GM23338 (cell line): ENCODE results near the gene CS. TPM values are rescaled to one million over a fixed set of nuclear protein-coding genes. Genes with fewer than 3 reads are reported as not detected.

Source experiments
- ATAC-seq: fragments of 200-7000 bp; cut with Tn5 transposase; 3 replicates; pipeline ENCODE4 v1.9.1; 2020
- DNase-seq: peaks from one replicate; pipeline ENCODE4 v3.0.0-alpha.2; 2015; ENCODE audit warnings: low spot score
- H2AFZ ChIP-seq: fragments of 200-600 bp; sonication (generic); 2 replicates; pipeline ENCODE4 v1.8.0; 2016; ENCODE audit warnings: antibody characterized with exemption, mild to moderate bottlenecking, moderate library complexity
- H3F3A ChIP-seq: fragments of 200-600 bp; sonication (generic); replicated peaks from 2 replicates; pipeline ENCODE4 v1.8.0; 2017; ENCODE audit warnings: antibody characterized with exemption, mixed run types, low read depth
- H3K27ac ChIP-seq: fragments of 200-600 bp; sonication (generic); 2 replicates; pipeline ENCODE4 v1.6.1; 2016; ENCODE audit warnings: low read depth
- H3K27me3 ChIP-seq: fragments of 200-600 bp; sonication (generic); 2 replicates; pipeline ENCODE4 v1.8.0; 2016; ENCODE audit warnings: mild to moderate bottlenecking, mixed run types, moderate library complexity; ENCODE audit not compliant: insufficient read depth
- H3K36me3 ChIP-seq: fragments of 200-600 bp; sonication (generic); 2 replicates; pipeline ENCODE4 v1.8.0; 2016; ENCODE audit warnings: mild to moderate bottlenecking; ENCODE audit not compliant: insufficient read depth
- H3K4me1 ChIP-seq: fragments of 200-600 bp; sonication (generic); 2 replicates; pipeline ENCODE4 v1.8.0; 2016; ENCODE audit warnings: mild to moderate bottlenecking, moderate library complexity; ENCODE audit not compliant: insufficient read depth
- H3K4me2 ChIP-seq: fragments of 200-600 bp; sonication (generic); 2 replicates; pipeline ENCODE4 v1.7.1; 2017; ENCODE audit warnings: mixed run types
- H3K4me3 ChIP-seq: fragments of 200-600 bp; sonication (generic); 2 replicates; pipeline ENCODE4 v1.6.1; 2016; ENCODE audit warnings: mixed run types
- H3K79me2 ChIP-seq: fragments of 200-600 bp; sonication (generic); replicated peaks from 2 replicates; pipeline ENCODE4 v1.8.0; 2017; ENCODE audit warnings: mild to moderate bottlenecking; ENCODE audit not compliant: insufficient read depth
- H3K9me2 ChIP-seq: fragments of 200-600 bp; sonication (generic); 2 replicates; pipeline ENCODE4 v1.8.0; 2017; ENCODE audit not compliant: insufficient read depth
- H4K20me1 ChIP-seq: fragments of 200-600 bp; sonication (generic); replicated peaks from 2 replicates; pipeline ENCODE4 v1.8.0; 2017; ENCODE audit warnings: mild to moderate bottlenecking; ENCODE audit not compliant: insufficient read depth
- H3K27ac Mint-ChIP-seq: 2 replicates; pipeline ENCODE4 v1.8.0; 2020; ENCODE audit warnings: inconsistent platforms, mild to moderate bottlenecking, moderate library complexity, mixed read lengths
- H3K27me3 Mint-ChIP-seq: 3 replicates; pipeline ENCODE4 v1.8.0; 2022; ENCODE audit warnings: low read depth, mild to moderate bottlenecking, moderate library complexity, mixed read lengths, inconsistent platforms; ENCODE audit not compliant: insufficient read depth, poor library complexity
- H3K36me3 Mint-ChIP-seq: 3 replicates; pipeline ENCODE4 v1.8.0; 2021; ENCODE audit warnings: low read depth, mild to moderate bottlenecking, inconsistent platforms, moderate library complexity, mixed read lengths
- H3K4me1 Mint-ChIP-seq: 3 replicates; pipeline ENCODE4 v1.8.0; 2020; ENCODE audit warnings: mild to moderate bottlenecking, inconsistent platforms, mixed read lengths
- H3K4me3 Mint-ChIP-seq: 3 replicates; pipeline ENCODE4 v1.8.0; 2021; ENCODE audit warnings: moderate library complexity, mild to moderate bottlenecking, inconsistent platforms, mixed read lengths
- H3K9me3 Mint-ChIP-seq: 3 replicates; pipeline ENCODE4 v1.8.0; 2020; ENCODE audit warnings: moderate library complexity, mild to moderate bottlenecking, inconsistent platforms, mixed read lengths
- CREB1 ChIP-seq: fragments of 250-450 bp; sonication (Bioruptor Pico); IDR thresholded peaks from 2 replicates; pipeline ENCODE4 v1.5.0; 2020; ENCODE audit warnings: low read depth, mild to moderate bottlenecking, moderate library complexity
- EZH2 ChIP-seq: fragments of 200-600 bp; sonication (generic); IDR thresholded peaks from one replicate; pipeline ENCODE4 v1.8.0; 2017; ENCODE audit warnings: antibody characterized with exemption, mild to moderate bottlenecking, low read depth; ENCODE audit not compliant: unreplicated experiment
- EZH2phosphoT487 ChIP-seq: fragments of 200-600 bp; sonication (generic); IDR thresholded peaks from one replicate; pipeline ENCODE4 v1.8.1; 2018; ENCODE audit warnings: antibody characterized with exemption; ENCODE audit not compliant: unreplicated experiment
- JUNB ChIP-seq: IDR thresholded peaks from one replicate; pipeline ENCODE4 v1.6.1; 2016; ENCODE audit warnings: antibody characterized with exemption; ENCODE audit not compliant: unreplicated experiment
- NANOG ChIP-seq: IDR thresholded peaks from 2 replicates; pipeline ENCODE4 v1.6.1; 2016; ENCODE audit warnings: antibody characterized with exemption, borderline replicate concordance
- POLR2AphosphoS5 ChIP-seq: IDR thresholded peaks from 2 replicates; pipeline ENCODE4 v1.6.1; 2016; ENCODE audit warnings: antibody characterized with exemption, low read depth
- STAT1 ChIP-seq: IDR thresholded peaks from one replicate; pipeline ENCODE4 v1.6.1; 2016; ENCODE audit warnings: antibody characterized with exemption; ENCODE audit not compliant: unreplicated experiment
- ZNF114 ChIP-seq: fragments of 250-450 bp; sonication (Bioruptor Pico); IDR thresholded peaks from 2 replicates; pipeline ENCODE4 v1.5.0; 2020; ENCODE audit warnings: mild to moderate bottlenecking, moderate library complexity
- polyA plus RNA-seq: library from polyadenylated mRNA; unstranded; fragments of >200 nt; fragmentation: Nextera tagmentation; extraction: Ambion mirVana; gene quantifications from 2 replicates; pipeline ENCODE4 v1.2.1, GENCODE V29; 2016
- total RNA-seq: library from RNA; depleted of rRNA; stranded (reverse); fragments of >200 nt; shearing (Covaris generic); gene quantifications from 2 replicates; pipeline ENCODE4 v1.2.3, GENCODE V29; 2014
- TF ChIP-seq, protein P1 (sequence below): fragments of 250-450 bp; sonication (Bioruptor Pico); IDR thresholded peaks from 2 replicates; pipeline ENCODE4 v1.5.0; 2020; ENCODE audit warnings: mild to moderate bottlenecking, moderate library complexity
- TF ChIP-seq, protein P2 (sequence below): IDR thresholded peaks from 2 replicates; pipeline ENCODE4 v1.6.1; 2016; ENCODE audit warnings: antibody characterized with exemption
- TF ChIP-seq, protein P3 (sequence below): IDR thresholded peaks from one replicate; pipeline ENCODE4 v1.6.1; 2018; ENCODE audit warnings: antibody characterized with exemption; ENCODE audit not compliant: unreplicated experiment
- TF ChIP-seq, protein P4 (sequence below), 2 experiments: fragments of 200-600 bp in 1 of 2; sonication (generic) in 1 of 2; conservative IDR thresholded peaks; 2 replicates each; pipeline versions ENCODE4 v1.5.1 to v1.6.1; 2016 to 2017; ENCODE audit warnings: antibody characterized with exemption in 2 of 2, low read depth in 2 of 2, mild to moderate bottlenecking in 2 of 2, moderate library complexity in 1 of 2

Gene CS
- total and polyA plus RNA-seq, 2 experiments from 2014 or later, result 63.3 to 166 TPM

DNA sequence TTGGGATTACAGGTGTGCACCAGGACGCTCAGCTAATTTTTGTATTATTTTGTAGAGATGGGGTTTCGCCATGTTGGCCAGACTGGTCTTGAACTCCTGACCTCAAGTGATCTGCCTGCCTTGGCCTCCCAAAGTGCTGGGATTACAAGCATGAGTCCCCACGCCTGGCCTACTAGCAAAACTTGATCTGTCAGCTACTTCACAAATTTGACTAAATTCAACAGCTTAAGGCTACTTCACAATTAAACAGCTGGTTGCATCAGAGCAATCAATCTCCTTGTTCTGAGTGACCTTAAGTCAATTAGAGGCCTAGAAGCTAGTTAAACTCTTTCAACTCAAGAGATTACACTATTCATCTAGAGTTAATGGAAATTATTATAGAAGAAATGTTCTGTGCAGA lies 21.2 kb downstream of the CS start:
- H3K4me2 ChIP-seq, result no peak overlapping the region
- no peak overlapping the region for H3K4me3 Mint-ChIP-seq
- H3K9me2 ChIP-seq, result no peaks in the 10 kb centered on the region
- ATAC-seq (no peak), DNase-seq (no peak)
- H3K27ac Mint-ChIP-seq, result no peak overlapping the region
- H3K79me2 ChIP-seq, result no peaks in the 10 kb centered on the region
- TF ChIP-seq JUNB (no peak), ZNF114 (no peak), EZH2 (no peak), STAT1 (no peak), POLR2AphosphoS5 (no peak), NANOG (no peak), EZH2phosphoT487 (no peak), CREB1 (CRISPR knock-in tag) (no peak)
- TF ChIP-seq, protein P1, sequence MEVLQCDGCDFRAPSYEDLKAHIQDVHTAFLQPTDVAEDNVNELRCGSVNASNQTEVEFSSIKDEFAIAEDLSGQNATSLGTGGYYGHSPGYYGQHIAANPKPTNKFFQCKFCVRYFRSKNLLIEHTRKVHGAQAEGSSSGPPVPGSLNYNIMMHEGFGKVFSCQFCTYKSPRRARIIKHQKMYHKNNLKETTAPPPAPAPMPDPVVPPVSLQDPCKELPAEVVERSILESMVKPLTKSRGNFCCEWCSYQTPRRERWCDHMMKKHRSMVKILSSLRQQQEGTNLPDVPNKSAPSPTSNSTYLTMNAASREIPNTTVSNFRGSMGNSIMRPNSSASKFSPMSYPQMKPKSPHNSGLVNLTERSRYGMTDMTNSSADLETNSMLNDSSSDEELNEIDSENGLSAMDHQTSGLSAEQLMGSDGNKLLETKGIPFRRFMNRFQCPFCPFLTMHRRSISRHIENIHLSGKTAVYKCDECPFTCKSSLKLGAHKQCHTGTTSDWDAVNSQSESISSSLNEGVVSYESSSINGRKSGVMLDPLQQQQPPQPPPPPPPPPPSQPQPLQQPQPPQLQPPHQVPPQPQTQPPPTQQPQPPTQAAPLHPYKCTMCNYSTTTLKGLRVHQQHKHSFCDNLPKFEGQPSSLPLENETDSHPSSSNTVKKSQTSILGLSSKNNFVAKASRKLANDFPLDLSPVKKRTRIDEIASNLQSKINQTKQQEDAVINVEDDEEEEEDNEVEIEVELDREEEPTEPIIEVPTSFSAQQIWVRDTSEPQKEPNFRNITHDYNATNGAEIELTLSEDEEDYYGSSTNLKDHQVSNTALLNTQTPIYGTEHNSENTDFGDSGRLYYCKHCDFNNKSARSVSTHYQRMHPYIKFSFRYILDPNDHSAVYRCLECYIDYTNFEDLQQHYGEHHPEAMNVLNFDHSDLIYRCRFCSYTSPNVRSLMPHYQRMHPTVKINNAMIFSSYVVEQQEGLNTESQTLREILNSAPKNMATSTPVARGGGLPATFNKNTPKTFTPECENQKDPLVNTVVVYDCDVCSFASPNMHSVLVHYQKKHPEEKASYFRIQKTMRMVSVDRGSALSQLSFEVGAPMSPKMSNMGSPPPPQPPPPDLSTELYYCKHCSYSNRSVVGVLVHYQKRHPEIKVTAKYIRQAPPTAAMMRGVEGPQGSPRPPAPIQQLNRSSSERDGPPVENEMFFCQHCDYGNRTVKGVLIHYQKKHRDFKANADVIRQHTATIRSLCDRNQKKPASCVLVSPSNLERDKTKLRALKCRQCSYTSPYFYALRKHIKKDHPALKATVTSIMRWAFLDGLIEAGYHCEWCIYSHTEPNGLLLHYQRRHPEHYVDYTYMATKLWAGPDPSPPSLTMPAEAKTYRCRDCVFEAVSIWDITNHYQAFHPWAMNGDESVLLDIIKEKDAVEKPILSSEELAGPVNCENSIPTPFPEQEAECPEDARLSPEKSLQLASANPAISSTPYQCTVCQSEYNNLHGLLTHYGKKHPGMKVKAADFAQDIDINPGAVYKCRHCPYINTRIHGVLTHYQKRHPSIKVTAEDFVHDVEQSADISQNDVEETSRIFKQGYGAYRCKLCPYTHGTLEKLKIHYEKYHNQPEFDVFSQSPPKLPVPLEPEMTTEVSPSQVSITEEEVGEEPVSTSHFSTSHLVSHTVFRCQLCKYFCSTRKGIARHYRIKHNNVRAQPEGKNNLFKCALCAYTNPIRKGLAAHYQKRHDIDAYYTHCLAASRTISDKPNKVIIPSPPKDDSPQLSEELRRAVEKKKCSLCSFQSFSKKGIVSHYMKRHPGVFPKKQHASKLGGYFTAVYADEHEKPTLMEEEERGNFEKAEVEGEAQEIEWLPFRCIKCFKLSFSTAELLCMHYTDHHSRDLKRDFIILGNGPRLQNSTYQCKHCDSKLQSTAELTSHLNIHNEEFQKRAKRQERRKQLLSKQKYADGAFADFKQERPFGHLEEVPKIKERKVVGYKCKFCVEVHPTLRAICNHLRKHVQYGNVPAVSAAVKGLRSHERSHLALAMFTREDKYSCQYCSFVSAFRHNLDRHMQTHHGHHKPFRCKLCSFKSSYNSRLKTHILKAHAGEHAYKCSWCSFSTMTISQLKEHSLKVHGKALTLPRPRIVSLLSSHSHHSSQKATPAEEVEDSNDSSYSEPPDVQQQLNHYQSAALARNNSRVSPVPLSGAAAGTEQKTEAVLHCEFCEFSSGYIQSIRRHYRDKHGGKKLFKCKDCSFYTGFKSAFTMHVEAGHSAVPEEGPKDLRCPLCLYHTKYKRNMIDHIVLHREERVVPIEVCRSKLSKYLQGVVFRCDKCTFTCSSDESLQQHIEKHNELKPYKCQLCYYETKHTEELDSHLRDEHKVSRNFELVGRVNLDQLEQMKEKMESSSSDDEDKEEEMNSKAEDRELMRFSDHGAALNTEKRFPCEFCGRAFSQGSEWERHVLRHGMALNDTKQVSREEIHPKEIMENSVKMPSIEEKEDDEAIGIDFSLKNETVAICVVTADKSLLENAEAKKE (CRISPR knock-in tag), result no peak
- TF ChIP-seq, protein P2, sequence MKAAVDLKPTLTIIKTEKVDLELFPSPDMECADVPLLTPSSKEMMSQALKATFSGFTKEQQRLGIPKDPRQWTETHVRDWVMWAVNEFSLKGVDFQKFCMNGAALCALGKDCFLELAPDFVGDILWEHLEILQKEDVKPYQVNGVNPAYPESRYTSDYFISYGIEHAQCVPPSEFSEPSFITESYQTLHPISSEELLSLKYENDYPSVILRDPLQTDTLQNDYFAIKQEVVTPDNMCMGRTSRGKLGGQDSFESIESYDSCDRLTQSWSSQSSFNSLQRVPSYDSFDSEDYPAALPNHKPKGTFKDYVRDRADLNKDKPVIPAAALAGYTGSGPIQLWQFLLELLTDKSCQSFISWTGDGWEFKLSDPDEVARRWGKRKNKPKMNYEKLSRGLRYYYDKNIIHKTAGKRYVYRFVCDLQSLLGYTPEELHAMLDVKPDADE, result no peak
- TF ChIP-seq, protein P3, sequence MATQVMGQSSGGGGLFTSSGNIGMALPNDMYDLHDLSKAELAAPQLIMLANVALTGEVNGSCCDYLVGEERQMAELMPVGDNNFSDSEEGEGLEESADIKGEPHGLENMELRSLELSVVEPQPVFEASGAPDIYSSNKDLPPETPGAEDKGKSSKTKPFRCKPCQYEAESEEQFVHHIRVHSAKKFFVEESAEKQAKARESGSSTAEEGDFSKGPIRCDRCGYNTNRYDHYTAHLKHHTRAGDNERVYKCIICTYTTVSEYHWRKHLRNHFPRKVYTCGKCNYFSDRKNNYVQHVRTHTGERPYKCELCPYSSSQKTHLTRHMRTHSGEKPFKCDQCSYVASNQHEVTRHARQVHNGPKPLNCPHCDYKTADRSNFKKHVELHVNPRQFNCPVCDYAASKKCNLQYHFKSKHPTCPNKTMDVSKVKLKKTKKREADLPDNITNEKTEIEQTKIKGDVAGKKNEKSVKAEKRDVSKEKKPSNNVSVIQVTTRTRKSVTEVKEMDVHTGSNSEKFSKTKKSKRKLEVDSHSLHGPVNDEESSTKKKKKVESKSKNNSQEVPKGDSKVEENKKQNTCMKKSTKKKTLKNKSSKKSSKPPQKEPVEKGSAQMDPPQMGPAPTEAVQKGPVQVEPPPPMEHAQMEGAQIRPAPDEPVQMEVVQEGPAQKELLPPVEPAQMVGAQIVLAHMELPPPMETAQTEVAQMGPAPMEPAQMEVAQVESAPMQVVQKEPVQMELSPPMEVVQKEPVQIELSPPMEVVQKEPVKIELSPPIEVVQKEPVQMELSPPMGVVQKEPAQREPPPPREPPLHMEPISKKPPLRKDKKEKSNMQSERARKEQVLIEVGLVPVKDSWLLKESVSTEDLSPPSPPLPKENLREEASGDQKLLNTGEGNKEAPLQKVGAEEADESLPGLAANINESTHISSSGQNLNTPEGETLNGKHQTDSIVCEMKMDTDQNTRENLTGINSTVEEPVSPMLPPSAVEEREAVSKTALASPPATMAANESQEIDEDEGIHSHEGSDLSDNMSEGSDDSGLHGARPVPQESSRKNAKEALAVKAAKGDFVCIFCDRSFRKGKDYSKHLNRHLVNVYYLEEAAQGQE, result no peak
- TF ChIP-seq, protein P4, sequence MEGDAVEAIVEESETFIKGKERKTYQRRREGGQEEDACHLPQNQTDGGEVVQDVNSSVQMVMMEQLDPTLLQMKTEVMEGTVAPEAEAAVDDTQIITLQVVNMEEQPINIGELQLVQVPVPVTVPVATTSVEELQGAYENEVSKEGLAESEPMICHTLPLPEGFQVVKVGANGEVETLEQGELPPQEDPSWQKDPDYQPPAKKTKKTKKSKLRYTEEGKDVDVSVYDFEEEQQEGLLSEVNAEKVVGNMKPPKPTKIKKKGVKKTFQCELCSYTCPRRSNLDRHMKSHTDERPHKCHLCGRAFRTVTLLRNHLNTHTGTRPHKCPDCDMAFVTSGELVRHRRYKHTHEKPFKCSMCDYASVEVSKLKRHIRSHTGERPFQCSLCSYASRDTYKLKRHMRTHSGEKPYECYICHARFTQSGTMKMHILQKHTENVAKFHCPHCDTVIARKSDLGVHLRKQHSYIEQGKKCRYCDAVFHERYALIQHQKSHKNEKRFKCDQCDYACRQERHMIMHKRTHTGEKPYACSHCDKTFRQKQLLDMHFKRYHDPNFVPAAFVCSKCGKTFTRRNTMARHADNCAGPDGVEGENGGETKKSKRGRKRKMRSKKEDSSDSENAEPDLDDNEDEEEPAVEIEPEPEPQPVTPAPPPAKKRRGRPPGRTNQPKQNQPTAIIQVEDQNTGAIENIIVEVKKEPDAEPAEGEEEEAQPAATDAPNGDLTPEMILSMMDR (conservative IDR thresholded peaks at IDR 0.05; ENCODE audit: low read depth in 2 of 2), result no peak
- H3K4me1 ChIP-seq, result no peaks in the 10 kb centered on the region
- no peaks in the 10 kb centered on the region for H3K27me3 ChIP-seq
- peaks cover 15% of the 10 kb centered on the region for H3F3A ChIP-seq
- H3K36me3 Mint-ChIP-seq, result peaks cover 87% of the 10 kb centered on the region
- peaks cover 4% of the 10 kb centered on the region for H3K27me3 Mint-ChIP-seq
- H2AFZ ChIP-seq, result no peak overlapping the region
- no peaks in the 10 kb centered on the region for H3K4me1 Mint-ChIP-seq
- no peak overlapping the region; the same call in 1 of the 2 replicates for H3K27ac ChIP-seq
- peaks cover 67% of the 10 kb centered on the region for H3K36me3 ChIP-seq
- H3K9me3 Mint-ChIP-seq, result no peaks in the 10 kb centered on the region
- no peak overlapping the region for H3K4me3 ChIP-seq
- H4K20me1 ChIP-seq, result peaks cover 10% of the 10 kb centered on the region
